Endothelial cell of umbilical vein (primary cell): ENCODE data around the gene PSMC3.

ENCODE experiments used
- CTCF ChIP-seq, 2 donors: IDR thresholded peaks; 1 replicate in 1 of 2; 2 replicates in 1 of 2; pipeline ENCODE4 v1.5.1; 2011; ENCODE audit warnings: low read length in 2 of 2, mild to moderate bottlenecking in 2 of 2, moderate library complexity in 2 of 2, control low read depth in 1 of 2, inconsistent platforms in 1 of 2, low read depth in 1 of 2; ENCODE audit not compliant: insufficient read depth in 1 of 2; ENCODE audit errors: extremely low read depth in 1 of 2
- POLR2A ChIP-seq: IDR thresholded peaks from 2 replicates; pipeline ENCODE4 v1.6.1; 2012; ENCODE audit warnings: low read depth, mild to moderate bottlenecking, control low read depth, low read length

GRCh38 chr11:47375546-47376085 is 50.6 kb downstream of the PSMC3 start:
- TF ChIP-seq CTCF (IDR thresholded peaks at IDR 0.05; ENCODE audit: extremely low read depth in 1 of 2, insufficient read depth in 1 of 2, low read depth in 1 of 2, low read length in 2 of 2) (no peak), POLR2A (no peak)
